ENCODE results near the gene GDPD5.

DNA sequence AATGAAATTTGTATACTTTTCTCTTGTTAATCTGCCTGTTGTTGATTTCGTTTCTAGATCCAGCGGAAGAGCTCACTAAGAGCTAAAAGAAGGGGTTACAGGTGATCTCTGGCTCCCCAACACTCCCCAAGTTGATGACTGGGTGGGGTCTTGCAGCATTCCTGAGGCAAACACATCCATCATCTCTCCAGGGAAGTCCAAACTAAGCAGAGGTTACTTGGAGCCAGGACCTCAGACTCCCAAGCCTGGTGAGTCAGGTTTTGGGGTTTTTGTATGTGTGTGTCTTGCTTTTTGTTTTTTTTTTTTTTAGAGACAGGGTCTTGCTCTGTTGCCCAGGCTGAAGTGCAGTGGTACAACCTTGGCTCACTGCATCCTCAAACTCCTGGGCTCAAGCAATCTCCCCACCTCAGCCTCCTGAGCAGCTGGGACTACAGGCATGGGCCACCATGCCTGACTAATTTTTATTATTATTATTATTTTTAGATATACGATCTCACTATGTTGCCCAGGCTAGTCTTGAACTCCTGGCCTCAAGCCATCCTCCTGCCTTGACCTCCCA is 137.9 kb downstream of the GDPD5 start:
- TF ChIP-seq, protein P1, sequence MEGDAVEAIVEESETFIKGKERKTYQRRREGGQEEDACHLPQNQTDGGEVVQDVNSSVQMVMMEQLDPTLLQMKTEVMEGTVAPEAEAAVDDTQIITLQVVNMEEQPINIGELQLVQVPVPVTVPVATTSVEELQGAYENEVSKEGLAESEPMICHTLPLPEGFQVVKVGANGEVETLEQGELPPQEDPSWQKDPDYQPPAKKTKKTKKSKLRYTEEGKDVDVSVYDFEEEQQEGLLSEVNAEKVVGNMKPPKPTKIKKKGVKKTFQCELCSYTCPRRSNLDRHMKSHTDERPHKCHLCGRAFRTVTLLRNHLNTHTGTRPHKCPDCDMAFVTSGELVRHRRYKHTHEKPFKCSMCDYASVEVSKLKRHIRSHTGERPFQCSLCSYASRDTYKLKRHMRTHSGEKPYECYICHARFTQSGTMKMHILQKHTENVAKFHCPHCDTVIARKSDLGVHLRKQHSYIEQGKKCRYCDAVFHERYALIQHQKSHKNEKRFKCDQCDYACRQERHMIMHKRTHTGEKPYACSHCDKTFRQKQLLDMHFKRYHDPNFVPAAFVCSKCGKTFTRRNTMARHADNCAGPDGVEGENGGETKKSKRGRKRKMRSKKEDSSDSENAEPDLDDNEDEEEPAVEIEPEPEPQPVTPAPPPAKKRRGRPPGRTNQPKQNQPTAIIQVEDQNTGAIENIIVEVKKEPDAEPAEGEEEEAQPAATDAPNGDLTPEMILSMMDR (IDR thresholded peaks at IDR 0.05), result no peak
- no peak for TF ChIP-seq EZH2 (IDR thresholded peaks at IDR 0.05; ENCODE audit: borderline replicate concordance, insufficient read depth, low read depth, low read length, poor library complexity, severe bottlenecking)
